GM10847 (cell line): ENCODE data around the gene LSP1.

Experiments used
- POLR2A ChIP-seq: IDR thresholded peaks from 2 replicates; pipeline ENCODE4 v1.6.1; 2011; ENCODE audit not compliant: insufficient read length; ENCODE audit errors: extremely low read depth

LSP1 gene

GRCh38 chr11:1872267-1872985 lies 19.5 kb downstream of the LSP1 start:
- no peak for TF ChIP-seq POLR2A

- TF ChIP-seq POLR2A = no peak
These were observed 20.3 kb downstream of the LSP1 start for GRCh38 chr11:1873048-1873812.

- TF ChIP-seq POLR2A = no peak
These were observed 22.4 kb downstream of the LSP1 start for GRCh38 chr11:1875093-1875850.

GRCh38 chr11:1876361-1877063 lies 23.6 kb downstream of the LSP1 start:
- TF ChIP-seq POLR2A = no peak

- no peak for TF ChIP-seq POLR2A
These were observed 24.6 kb downstream of the LSP1 start for GRCh38 chr11:1877211-1878136.

GRCh38 chr11:1878137-1879031 lies 25.5 kb downstream of the LSP1 start:
- TF ChIP-seq POLR2A = no peak

GRCh38 chr11:1879342-1879940 lies 26.6 kb downstream of the LSP1 start:
- TF ChIP-seq POLR2A = no peak

GRCh38 chr11:1879941-1880720 lies 27.2 kb downstream of the LSP1 start:
- TF ChIP-seq POLR2A = no peak

GRCh38 chr11:1880746-1881441 lies 28.0 kb downstream of the LSP1 start:
- no peak for TF ChIP-seq POLR2A

- no peak for TF ChIP-seq POLR2A
These were observed 28.8 kb downstream of the LSP1 start for GRCh38 chr11:1881442-1882264.
